Thyroid gland (tissue), 4 donors: Measurements from ENCODE around the gene OR10P1.

Source experiments
- POLR2A ChIP-seq, 2 donors: fragments of 450-650 bp; IDR thresholded peaks; one replicate each; pipeline ENCODE4 v1.6.1; 2017; ENCODE audit warnings: antibody characterized with exemption in 2 of 2, mild to moderate bottlenecking in 2 of 2, moderate library complexity in 1 of 2
- TF ChIP-seq, protein P1 (sequence below), 6 experiments: fragments of 200-600 bp in 3 of 6; fragments of 450-650 bp in 3 of 6; sonication (generic) in 3 of 6; IDR thresholded peaks; one replicate each; pipeline ENCODE4 v1.5.1; 2016 to 2019; ENCODE audit warnings: antibody characterized with exemption in 6 of 6, mild to moderate bottlenecking in 2 of 6, inconsistent platforms in 1 of 6, moderate library complexity in 1 of 6

DNA sequence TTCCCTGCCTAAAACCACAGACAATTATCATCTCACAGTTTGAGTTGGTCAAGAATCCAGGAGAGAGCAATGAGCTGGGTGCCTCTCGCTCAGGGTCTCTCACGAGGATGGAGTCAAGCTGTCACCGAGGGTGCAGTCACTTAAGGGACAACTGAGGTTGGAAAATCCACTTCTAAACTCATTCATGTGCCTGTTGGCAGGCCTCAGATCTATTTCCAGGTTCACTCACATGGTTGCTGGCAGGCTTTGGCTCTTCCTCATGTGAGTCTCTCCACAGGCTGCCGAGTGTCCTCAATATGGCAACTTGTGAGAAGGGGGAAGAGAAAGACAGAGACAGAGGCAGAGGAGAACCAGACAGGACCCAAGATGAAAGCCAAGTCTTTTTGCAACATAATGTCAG lies 10.5 kb upstream of the OR10P1 start:
- TF ChIP-seq, protein P1, sequence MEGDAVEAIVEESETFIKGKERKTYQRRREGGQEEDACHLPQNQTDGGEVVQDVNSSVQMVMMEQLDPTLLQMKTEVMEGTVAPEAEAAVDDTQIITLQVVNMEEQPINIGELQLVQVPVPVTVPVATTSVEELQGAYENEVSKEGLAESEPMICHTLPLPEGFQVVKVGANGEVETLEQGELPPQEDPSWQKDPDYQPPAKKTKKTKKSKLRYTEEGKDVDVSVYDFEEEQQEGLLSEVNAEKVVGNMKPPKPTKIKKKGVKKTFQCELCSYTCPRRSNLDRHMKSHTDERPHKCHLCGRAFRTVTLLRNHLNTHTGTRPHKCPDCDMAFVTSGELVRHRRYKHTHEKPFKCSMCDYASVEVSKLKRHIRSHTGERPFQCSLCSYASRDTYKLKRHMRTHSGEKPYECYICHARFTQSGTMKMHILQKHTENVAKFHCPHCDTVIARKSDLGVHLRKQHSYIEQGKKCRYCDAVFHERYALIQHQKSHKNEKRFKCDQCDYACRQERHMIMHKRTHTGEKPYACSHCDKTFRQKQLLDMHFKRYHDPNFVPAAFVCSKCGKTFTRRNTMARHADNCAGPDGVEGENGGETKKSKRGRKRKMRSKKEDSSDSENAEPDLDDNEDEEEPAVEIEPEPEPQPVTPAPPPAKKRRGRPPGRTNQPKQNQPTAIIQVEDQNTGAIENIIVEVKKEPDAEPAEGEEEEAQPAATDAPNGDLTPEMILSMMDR (IDR thresholded peaks at IDR 0.05), result no peak
- no peak for TF ChIP-seq POLR2A (IDR thresholded peaks at IDR 0.05)
